ENCODE data around the gene KCNQ1. TPM values are rescaled to one million over a fixed set of nuclear protein-coding genes. Genes with fewer than 3 reads are reported as not detected.

The KCNQ1 gene
- total RNA-seq, 1 experiment from 2014 or later: 2.5 TPM

- TF ChIP-seq AR (CRISPR knock-in tag; IDR thresholded peaks at IDR 0.05): no peak
- no peak for TF ChIP-seq ETV6 (CRISPR knock-in tag; IDR thresholded peaks at IDR 0.05)
- no peak for TF ChIP-seq HMGXB4 (CRISPR knock-in tag; IDR thresholded peaks at IDR 0.05)
- TF ChIP-seq MLX (CRISPR knock-in tag; IDR thresholded peaks at IDR 0.05): no peak
- TF ChIP-seq RORB (CRISPR knock-in tag; IDR thresholded peaks at IDR 0.05): no peak
- TF ChIP-seq PRDM15 (CRISPR knock-in tag; IDR thresholded peaks at IDR 0.05): no peak
- no peak for TF ChIP-seq ZBTB21 (CRISPR knock-in tag; IDR thresholded peaks at IDR 0.05; ENCODE audit: borderline replicate concordance)
These were observed 323.9 kb downstream of the KCNQ1 start (continued) for GRCh38 chr11:2768471-2769408.

GRCh38 chr11:2769409-2770095 is 324.7 kb downstream of the KCNQ1 start:
- Mint-ChIP-seq H3K4me1 (no peaks in the 10 kb centered on the region), H3K27ac (no peak overlapping the region), H3K4me3 (no peak overlapping the region), H3K9me3 (peaks cover 13% of the 10 kb centered on the region), H3K36me3 (no peaks in the 10 kb centered on the region), H3K27me3 (ENCODE audit: low read depth) (peaks cover 96% of the 10 kb centered on the region)
- ChIA-PET CTCF (no interaction called here), POLR2A (no interaction called here)
- no peak for ATAC-seq
- TF ChIP-seq ZNF425 (CRISPR knock-in tag; conservative IDR thresholded peaks at IDR 0.05) (no peak), ATF1 (CRISPR knock-in tag; IDR thresholded peaks at IDR 0.05) (no peak), NR2C2 (CRISPR knock-in tag; IDR thresholded peaks at IDR 0.05) (no peak), ATF6 (CRISPR knock-in tag; IDR thresholded peaks at IDR 0.05) (no peak), ZNF121 (CRISPR knock-in tag; IDR thresholded peaks at IDR 0.05) (no peak), ZNF232 (CRISPR knock-in tag; IDR thresholded peaks at IDR 0.05) (no peak)
- no peak for DNase-seq (ENCODE audit: low spot score)

All from WTC11 (cell line).